NB4 (cell line): Measurements from ENCODE around the gene NCS1.
A peak's percentile ranks its signal among the peaks of the same experiment; 100 is the strongest.

Experiments used
- DNase-seq: peaks from one replicate; pipeline ENCODE4 v3.0.0; 2010; ENCODE audit warnings: low read depth
- H3K4me3 ChIP-seq: one replicate; pipeline ENCODE4 v1.5.1; 2011; ENCODE audit warnings: mild to moderate bottlenecking, low read depth, low read length, moderate library complexity
- CTCF ChIP-seq: IDR thresholded peaks from one replicate; pipeline ENCODE4 v1.5.1; 2012; ENCODE audit warnings: low read depth, low read length
- MAX ChIP-seq: IDR thresholded peaks from 2 replicates; pipeline ENCODE4 v1.6.1; 2011; ENCODE audit warnings: low read depth, low read length
- MYC ChIP-seq: IDR thresholded peaks from 2 replicates; pipeline ENCODE4 v1.6.1; 2011; ENCODE audit warnings: low read depth, low read length
- POLR2A ChIP-seq: IDR thresholded peaks from 2 replicates; pipeline ENCODE4 v1.6.1; 2011; ENCODE audit warnings: mild to moderate bottlenecking; ENCODE audit not compliant: insufficient read length; ENCODE audit errors: extremely low read depth

NCS1 gene

GRCh38 chr9:130259044-130259443 is 86.8 kb downstream of the NCS1 start:
- no peak for DNase-seq
- TF ChIP-seq POLR2A (no peak), MAX (no peak), CTCF (no peak), MYC (no peak)
- no peak overlapping the region for H3K4me3 ChIP-seq

DNA sequence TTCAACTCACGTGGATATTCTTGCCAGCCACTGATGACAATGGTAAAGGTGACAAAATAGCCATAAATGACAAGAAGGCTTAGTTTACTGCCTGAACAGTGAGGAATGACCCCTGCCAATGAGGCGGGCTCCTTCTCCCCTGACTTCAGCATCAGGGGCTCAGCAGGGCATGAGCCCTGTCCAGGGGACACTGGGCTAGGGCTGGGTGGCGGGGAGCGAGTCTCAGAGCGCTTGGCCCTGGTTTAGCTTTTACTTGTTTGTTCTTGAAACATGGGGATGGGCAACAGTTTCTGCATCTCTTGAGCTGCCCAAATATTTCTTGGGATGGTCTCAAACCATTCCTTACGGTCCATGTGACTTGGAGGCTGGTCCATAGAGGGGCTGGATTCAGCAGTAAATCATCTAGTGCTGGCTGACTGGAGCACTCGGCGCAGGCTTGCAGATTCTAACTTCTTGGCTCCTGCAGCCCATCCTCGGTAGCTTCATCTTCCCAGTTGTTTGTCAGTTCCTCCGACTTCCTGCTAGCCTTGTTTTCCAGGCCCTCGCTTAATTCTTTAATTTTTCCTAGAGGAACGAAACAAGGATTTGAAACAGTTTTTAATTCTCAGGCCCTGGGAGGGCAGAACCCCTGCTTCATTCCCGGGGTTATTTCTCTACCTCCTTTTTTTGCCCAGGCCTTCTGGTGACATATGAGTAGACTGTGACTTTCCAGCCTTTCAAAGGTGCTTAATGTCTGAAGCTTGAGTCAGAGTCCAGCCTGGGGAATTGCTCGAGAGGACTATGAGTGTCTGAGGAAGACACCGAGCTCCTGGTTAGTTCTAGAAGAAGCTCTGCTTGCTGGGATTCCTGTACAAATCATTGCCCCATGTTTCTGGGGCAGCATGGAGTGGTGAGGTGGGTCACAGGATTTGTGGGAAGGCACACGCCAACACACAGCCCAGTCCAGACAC is 88.9 kb downstream of the NCS1 start:
- DNase-seq, result no peak
- no peak overlapping the region for H3K4me3 ChIP-seq
- TF ChIP-seq CTCF, result no peak
- TF ChIP-seq MAX, result no peak
- no peak for TF ChIP-seq MYC
- no peak for TF ChIP-seq POLR2A

- TF ChIP-seq CTCF (no peak), POLR2A (no peak), MYC (no peak), MAX (no peak)
- H3K4me3 ChIP-seq, result no peak overlapping the region
- DNase-seq, result peak; percentile 42
These were observed 90.0 kb downstream of the NCS1 start for GRCh38 chr9:130262061-130262745.

DNA sequence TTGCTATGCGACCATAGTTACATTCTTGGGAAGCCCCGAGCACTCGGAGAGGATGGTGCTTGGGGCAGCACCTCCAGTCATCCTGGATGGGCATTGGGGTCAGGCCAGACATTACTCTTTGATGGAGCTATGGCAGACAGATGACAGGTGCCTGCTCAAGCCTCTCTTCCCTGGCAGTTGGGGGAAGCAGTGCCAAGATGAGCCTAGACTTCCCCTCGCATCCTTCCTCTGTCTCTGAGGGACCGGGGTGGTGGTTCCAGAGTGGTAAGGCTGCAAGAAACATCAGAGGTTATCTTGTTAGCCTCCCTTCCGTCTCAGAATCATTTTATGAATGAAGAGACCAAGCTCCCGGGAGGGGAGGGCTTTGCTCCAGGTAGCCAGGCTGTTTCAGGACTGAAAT is 90.6 kb downstream of the NCS1 start:
- TF ChIP-seq MYC (no peak), POLR2A (no peak), CTCF (no peak), MAX (no peak)
- no peak overlapping the region for H3K4me3 ChIP-seq
- no peak for DNase-seq

- DNase-seq, result peak; percentile 45
- no peak overlapping the region for H3K4me3 ChIP-seq
- no peak for TF ChIP-seq MAX
- TF ChIP-seq MYC, result no peak
- TF ChIP-seq POLR2A, result no peak
- TF ChIP-seq CTCF, result no peak
These were observed 91.6 kb downstream of the NCS1 start for GRCh38 chr9:130263601-130264413.
